Duodenal mucosa (tissue), 2 donors: ENCODE data around the gene PAIP2.
"Not testable (repeated sequence)": the region's sequence is repeated elsewhere in the genome, so short reads cannot be mapped to it uniquely, and the experiment has no call there.

ENCODE experiments used
- H3K27ac ChIP-seq: one replicate; pipeline ENCODE4 v1.7.0; 2013; ENCODE audit warnings: low read depth, low read length
- H3K27me3 ChIP-seq, 2 donors: one replicate each; pipeline ENCODE4 v1.7.0; 2013; ENCODE audit warnings: low read length in 2 of 2, control low read depth in 1 of 2; ENCODE audit not compliant: insufficient read depth in 2 of 2, control insufficient read depth in 1 of 2
- H3K36me3 ChIP-seq, 2 donors: one replicate each; pipeline ENCODE4 v1.7.0; 2013; ENCODE audit warnings: low read length in 2 of 2, control low read depth in 1 of 2; ENCODE audit not compliant: insufficient read depth in 2 of 2, control insufficient read depth in 1 of 2
- H3K4me1 ChIP-seq, 2 donors: one replicate each; pipeline ENCODE4 v1.7.0; 2013; ENCODE audit warnings: low read length in 2 of 2, control low read depth in 1 of 2; ENCODE audit not compliant: insufficient read depth in 2 of 2, control insufficient read depth in 1 of 2
- H3K4me3 ChIP-seq, 2 donors: one replicate each; pipeline ENCODE4 v1.7.0; 2013; ENCODE audit warnings: low read length in 2 of 2, low read depth in 1 of 2
- H3K9ac ChIP-seq, 2 donors: one replicate each; pipeline ENCODE4 v1.7.0; 2013; ENCODE audit warnings: low read length in 2 of 2, low read depth in 1 of 2
- H3K9me3 ChIP-seq, 2 donors: one replicate each; pipeline ENCODE4 v1.7.0; 2013; ENCODE audit warnings: low read length in 2 of 2, control low read depth in 1 of 2; ENCODE audit not compliant: control insufficient read depth in 1 of 2

Gene PAIP2

DNA sequence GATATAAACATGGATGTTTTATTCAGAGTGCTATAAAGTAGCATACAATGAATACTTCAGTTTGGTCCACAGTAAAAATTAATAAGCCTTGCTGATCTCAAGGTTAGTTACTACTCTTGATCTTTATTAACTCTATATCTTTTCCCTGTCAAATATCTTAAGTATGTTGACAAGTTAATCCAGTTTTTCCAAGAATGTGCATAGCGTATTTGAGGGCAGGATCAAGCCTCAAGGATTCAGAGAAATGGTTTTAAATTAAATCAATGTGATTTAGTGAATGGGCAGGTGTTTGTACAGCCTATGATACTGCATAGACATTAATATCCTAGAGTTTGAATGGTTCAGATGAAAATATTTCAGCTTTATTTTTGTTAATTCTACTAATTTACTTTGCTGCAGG is 27.4 kb upstream of the PAIP2 start:
- no peak overlapping the region for H3K27ac ChIP-seq
- H3K9me3 ChIP-seq, result no peaks in the 10 kb centered on the region
- no peaks in the 10 kb centered on the region for H3K27me3 ChIP-seq
- H3K4me3 ChIP-seq, result no peak overlapping the region
- no peak overlapping the region for H3K9ac ChIP-seq
- H3K4me1 ChIP-seq, result peaks cover 0 to 12% of the 10 kb centered on the region in 2 donors
- H3K36me3 ChIP-seq, result peaks cover 23 to 45% of the 10 kb centered on the region in 2 donors

DNA sequence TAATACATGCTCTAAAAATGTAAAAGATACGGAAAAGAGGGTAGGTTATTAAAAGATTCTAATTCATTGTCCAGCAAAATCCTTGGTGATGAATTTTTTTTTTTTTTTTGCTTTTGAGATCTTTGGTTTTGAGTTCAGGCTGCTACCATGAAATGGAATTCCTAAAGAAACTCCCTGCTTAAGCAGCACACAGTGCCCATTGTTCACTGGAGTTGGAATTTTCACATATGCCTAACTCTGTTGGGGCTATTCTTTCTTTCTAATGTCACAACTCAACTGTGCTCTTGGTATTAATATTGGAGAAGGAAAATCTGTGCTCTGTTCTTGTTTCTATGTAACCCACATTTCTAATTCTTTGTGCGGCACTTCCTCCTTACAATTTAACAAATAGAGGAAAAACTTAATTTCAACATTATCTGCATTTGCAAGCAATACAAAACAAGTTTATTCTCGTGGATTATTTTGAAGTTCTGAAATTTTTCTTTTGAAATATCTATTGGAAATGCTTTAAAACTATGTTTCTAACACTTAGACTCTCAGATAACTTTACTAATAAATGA is 26.5 kb upstream of the PAIP2 start:
- H3K9ac ChIP-seq, result no peak overlapping the region
- H3K27me3 ChIP-seq, result no peaks in the 10 kb centered on the region
- H3K4me1 ChIP-seq, result peaks cover 0 to 4% of the 10 kb centered on the region in 2 donors
- no peak overlapping the region for H3K27ac ChIP-seq
- no peak overlapping the region for H3K4me3 ChIP-seq
- H3K9me3 ChIP-seq, result no peaks in the 10 kb centered on the region
- H3K36me3 ChIP-seq, result peaks cover 26 to 51% of the 10 kb centered on the region in 2 donors

DNA sequence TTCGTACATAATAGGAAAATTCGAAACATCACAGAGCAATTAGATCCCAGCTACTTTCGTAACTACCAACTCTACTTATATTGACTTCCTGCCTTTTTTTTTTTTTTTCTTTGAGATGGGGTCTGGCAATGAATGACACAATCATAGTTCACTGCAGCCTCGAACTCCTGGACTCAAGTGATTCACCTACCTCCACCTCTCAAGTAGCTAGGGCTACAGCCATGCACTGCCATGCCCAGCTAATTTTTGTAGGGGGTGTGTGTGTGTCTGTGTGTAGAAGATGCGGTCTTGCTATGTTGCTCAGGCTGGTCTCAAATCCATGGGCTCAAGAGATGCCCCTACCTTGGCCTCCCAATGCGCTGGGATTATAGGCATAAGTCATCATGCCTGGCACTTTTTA is 5.8 kb upstream of the PAIP2 start:
- Histone ChIP-seq H3K4me3 (no peak overlapping the region), H3K36me3 (peaks cover 15 to 22% of the 10 kb centered on the region in 2 donors), H3K9me3 (no peaks in the 10 kb centered on the region), H3K4me1 (peaks cover 0 to 2% of the 10 kb centered on the region in 2 donors), H3K27me3 (no peaks in the 10 kb centered on the region), H3K9ac (no peak overlapping the region), H3K27ac (no peak overlapping the region)

DNA sequence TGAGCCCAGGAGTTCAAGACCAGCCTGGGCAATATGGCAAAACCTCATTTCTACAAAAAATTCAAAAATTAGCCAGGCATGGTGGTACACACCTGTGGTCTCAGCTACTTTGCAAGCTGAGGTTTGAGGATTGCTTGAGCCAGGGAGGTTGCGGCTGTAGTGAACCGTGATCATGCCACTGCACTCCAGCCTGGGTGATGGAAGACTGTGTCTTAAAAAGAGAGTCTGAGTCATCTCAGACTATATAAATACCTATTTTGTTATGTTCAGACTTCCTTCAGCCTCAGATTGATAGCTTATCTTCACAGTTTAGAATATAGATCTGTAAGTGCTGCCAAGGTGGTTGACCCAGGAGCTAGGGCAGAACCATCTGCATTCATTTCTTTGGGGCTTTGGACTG is 1.6 kb upstream of the PAIP2 start:
- Histone ChIP-seq H3K27me3 (no peaks in the 10 kb centered on the region), H3K4me3 (no peak overlapping the region), H3K27ac (no peak overlapping the region), H3K36me3 (no peaks in the 10 kb centered on the region), H3K4me1 (peaks cover 17 to 27% of the 10 kb centered on the region in 2 donors), H3K9me3 (no peaks in the 10 kb centered on the region), H3K9ac (no peak overlapping the region)

GRCh38 chr5:139341187-139341688 is 416 bp upstream of the PAIP2 start:
- no peaks in the 10 kb centered on the region for H3K27me3 ChIP-seq
- H3K9me3 ChIP-seq, result no peaks in the 10 kb centered on the region
- H3K9ac ChIP-seq, result peak overlapping the region; percentile 75 to 98
- H3K4me3 ChIP-seq, result peak overlapping the region; percentile 90 to 96
- H3K27ac ChIP-seq, result no peak overlapping the region
- peaks cover 17 to 27% of the 10 kb centered on the region in 2 donors for H3K4me1 ChIP-seq
- no peaks in the 10 kb centered on the region for H3K36me3 ChIP-seq

- H3K4me1 ChIP-seq, result peaks cover 17 to 27% of the 10 kb centered on the region in 2 donors
- no peaks in the 10 kb centered on the region for H3K9me3 ChIP-seq
- no peak overlapping the region for H3K27ac ChIP-seq
- peak overlapping the region; percentile 96 to 98 for H3K9ac ChIP-seq
- H3K36me3 ChIP-seq, result no peaks in the 10 kb centered on the region
- H3K27me3 ChIP-seq, result no peaks in the 10 kb centered on the region
- peak overlapping the region; percentile 90 to 96 for H3K4me3 ChIP-seq
These were observed 719 bp downstream of the PAIP2 start for GRCh38 chr5:139342423-139342723.

DNA sequence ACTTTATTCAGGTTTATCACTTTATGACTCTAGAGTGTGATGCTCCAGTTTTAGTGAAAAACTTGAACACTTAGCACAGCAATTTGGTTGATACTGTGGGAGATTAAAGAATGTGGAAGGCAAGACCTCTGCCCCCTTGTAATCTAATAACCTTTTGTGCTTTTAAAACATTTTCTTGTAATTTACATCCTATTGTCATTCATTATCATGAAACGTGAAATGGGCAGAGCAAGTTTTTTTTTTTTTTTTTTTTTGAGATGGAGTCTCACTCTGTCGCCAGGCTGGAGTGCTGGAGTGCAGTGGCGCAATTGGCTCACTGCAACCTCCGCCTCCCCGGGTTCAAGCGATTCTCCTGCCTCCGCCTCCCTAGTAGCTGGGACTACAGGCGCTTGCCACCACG is 1.8 kb downstream of the PAIP2 start:
- no peak overlapping the region for H3K27ac ChIP-seq
- H3K9me3 ChIP-seq, result no peaks in the 10 kb centered on the region
- H3K27me3 ChIP-seq, result no peaks in the 10 kb centered on the region
- H3K9ac ChIP-seq, result peak overlapping the region in 1 of 2 donors; percentile 98
- peaks cover 17 to 27% of the 10 kb centered on the region in 2 donors for H3K4me1 ChIP-seq
- H3K36me3 ChIP-seq, result no peaks in the 10 kb centered on the region
- peak overlapping the region; percentile 90 to 96 for H3K4me3 ChIP-seq

- Histone ChIP-seq H3K27ac (no peak overlapping the region), H3K4me1 (peaks cover 17 to 27% of the 10 kb centered on the region in 2 donors), H3K9me3 (no peaks in the 10 kb centered on the region), H3K27me3 (no peaks in the 10 kb centered on the region), H3K4me3 (no peak overlapping the region), H3K9ac (no peak overlapping the region), H3K36me3 (no peaks in the 10 kb centered on the region)
These were observed 2.5 kb downstream of the PAIP2 start for GRCh38 chr5:139344177-139344576.

- H3K27me3 ChIP-seq, H3K4me3 ChIP-seq, H3K9me3 ChIP-seq, H3K36me3 ChIP-seq, H3K9ac ChIP-seq, H3K27ac ChIP-seq: not testable (repeated sequence)
- H3K4me1 ChIP-seq, result peaks cover 17 to 27% of the 10 kb centered on the region in 2 donors
These were observed 3.8 kb downstream of the PAIP2 start for GRCh38 chr5:139345442-139345841.

DNA sequence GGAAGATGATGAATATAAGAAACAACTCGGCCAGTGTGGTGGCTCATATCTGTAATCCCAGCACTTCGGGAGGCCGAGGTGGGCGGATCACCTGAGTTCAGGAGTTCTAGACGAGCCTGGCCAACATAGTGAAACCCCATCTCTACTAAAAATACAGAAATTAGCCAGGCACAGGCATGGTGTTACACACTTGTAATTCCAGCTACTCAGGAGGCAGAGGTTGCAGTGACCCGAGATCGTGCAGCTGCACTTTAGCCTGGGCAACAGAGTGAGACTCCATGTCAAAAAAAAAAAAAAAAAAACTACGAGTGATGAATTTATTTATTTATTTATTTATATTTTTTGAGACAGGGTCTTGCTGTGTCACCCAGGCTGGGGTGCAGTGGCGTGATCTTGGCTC is 6.2 kb downstream of the PAIP2 start:
- peaks cover 6 to 18% of the 10 kb centered on the region in 2 donors for H3K4me1 ChIP-seq
- H3K9me3 ChIP-seq, H3K4me3 ChIP-seq, H3K36me3 ChIP-seq, H3K9ac ChIP-seq, H3K27me3 ChIP-seq, H3K27ac ChIP-seq: not testable (repeated sequence)

DNA sequence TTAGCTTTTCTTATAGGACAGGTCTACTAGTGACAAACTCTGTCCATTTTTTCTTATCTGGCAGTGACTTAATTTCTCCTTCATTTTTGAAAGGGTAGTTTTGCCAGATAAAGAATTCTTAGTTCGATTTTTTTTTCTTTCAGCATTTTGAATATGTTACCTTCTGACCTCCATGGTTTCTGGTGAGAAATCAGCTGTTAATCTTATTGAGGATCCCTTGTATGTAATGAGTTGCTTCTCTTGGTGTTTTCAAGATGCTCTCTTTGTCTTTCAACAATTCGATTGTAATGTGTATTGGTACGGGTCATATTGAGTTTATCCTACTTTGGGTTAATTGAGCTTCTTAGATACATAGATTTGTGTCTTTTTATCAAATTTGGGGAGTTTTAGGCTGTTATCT is 12.5 kb downstream of the PAIP2 start:
- no peak overlapping the region for H3K4me3 ChIP-seq

More for the DNA sequence above, 12.5 kb downstream of the PAIP2 start:
- no peaks in the 10 kb centered on the region for H3K9me3 ChIP-seq
- no peak overlapping the region for H3K9ac ChIP-seq
- no peak overlapping the region for H3K27ac ChIP-seq
- no peaks in the 10 kb centered on the region for H3K27me3 ChIP-seq
- H3K4me1 ChIP-seq, result peaks cover 0 to 3% of the 10 kb centered on the region in 2 donors
- peaks cover 0 to 4% of the 10 kb centered on the region in 2 donors for H3K36me3 ChIP-seq
